Activated naive CD8-positive, alpha-beta T cell treated with anti-CD3 and anti-CD28 coated beads, Interleukin-2, amount 50 U/mL, for 16 hours (primary cell): ENCODE measurements around the gene PRSS1.
A peak's percentile ranks its signal among the peaks of the same experiment; 100 is the strongest.
"Not testable (repeated sequence)": the region's sequence is repeated elsewhere in the genome, so short reads cannot be mapped to it uniquely, and the experiment has no call there.

Experiments
- DNase-seq: peaks from one replicate; pipeline ENCODE4 v3.0.0-alpha.2; 2020; ENCODE audit warnings: low read depth, low spot score

Gene PRSS1

DNA sequence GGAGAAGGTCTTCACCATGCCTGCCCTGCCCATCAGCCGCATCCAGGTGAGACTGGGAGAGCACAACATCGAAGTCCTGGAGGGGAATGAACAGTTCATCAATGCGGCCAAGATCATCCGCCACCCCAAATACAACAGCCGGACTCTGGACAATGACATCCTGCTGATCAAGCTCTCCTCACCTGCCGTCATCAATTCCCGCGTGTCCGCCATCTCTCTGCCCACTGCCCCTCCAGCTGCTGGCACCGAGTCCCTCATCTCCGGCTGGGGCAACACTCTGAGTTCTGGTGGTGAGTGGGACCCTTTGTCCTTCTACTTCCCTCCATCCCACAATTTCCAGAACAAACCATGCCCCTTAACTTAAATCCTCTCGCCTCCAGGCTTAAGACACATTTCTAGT is 24.0 kb downstream of the PRSS1 start:
- no peak for DNase-seq

- DNase-seq, result no peak
These were observed 24.9 kb downstream of the PRSS1 start for GRCh38 chr7:142773937-142774744.

DNA sequence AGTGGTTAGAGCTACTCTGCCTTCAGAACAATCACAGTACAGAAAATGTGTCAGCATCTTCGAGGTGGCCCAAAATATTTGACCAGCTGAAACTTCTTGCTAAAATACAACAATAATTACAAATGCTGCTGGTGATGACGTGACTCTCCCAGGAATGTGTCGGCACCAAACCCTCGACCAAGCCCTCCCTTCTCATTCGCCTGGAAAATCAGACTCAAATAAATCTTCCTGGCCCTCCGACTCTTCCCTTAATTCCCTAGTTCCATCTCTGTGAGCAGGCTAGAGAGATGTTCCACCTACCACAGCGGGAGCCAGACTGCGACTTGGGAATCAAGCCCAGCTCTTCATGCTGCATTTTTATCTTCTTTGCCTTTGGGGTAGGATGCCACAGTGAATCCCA is 25.6 kb downstream of the PRSS1 start:
- DNase-seq, result no peak

GRCh38 chr7:142775351-142776115 is 26.3 kb downstream of the PRSS1 start:
- DNase-seq, result not testable (repeated sequence)

GRCh38 chr7:142776206-142776844 is 27.1 kb downstream of the PRSS1 start:
- DNase-seq, result no peak

DNA sequence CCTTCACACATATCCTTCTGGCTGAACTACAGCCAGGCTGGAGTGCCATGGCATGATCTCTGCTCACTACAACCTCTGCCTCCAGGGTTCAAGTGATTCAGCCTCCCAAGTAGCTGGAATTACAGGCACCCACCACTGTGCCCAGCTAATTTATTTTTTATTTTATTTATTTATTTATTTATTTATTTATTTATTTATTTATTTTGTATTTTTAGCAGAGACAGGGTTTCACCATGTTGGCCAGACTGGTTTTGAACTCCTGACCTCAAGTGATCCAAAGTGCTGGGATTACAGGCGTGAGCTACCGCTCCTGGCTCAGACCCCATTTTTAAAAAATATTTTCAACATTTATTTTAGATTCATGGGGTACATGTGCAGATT is 27.6 kb downstream of the PRSS1 start:
- DNase-seq, result not testable (repeated sequence)

DNA sequence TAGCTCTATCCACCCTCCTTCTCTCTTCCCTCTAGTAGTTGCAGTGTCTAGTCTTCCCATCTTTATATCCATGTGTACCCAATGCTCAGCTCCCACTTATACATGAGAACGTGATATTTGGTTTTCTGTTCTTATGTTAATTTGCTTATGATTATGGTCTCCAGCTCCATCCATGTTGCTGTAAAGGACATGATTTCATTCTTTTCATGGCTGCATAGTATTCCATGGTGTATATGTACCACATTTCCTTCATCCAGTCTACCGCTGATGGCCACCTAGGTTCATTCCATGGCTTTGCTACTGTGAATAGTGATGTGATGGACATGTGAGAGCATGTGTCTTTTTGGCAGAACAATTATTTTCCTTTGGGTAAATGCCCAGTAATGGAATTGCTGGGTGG is 28.0 kb downstream of the PRSS1 start:
- DNase-seq, result no peak

- peak; percentile 56 for DNase-seq
These were observed 33.9 kb downstream of the PRSS1 start for GRCh38 chr7:142782922-142783900.

GRCh38 chr7:142784096-142784495 is 34.8 kb downstream of the PRSS1 start:
- no peak for DNase-seq

- no peak for DNase-seq
These were observed 35.4 kb downstream of the PRSS1 start for GRCh38 chr7:142784716-142785115.

GRCh38 chr7:142785841-142786250 is 36.6 kb downstream of the PRSS1 start:
- DNase-seq, result peak; percentile 57

DNA sequence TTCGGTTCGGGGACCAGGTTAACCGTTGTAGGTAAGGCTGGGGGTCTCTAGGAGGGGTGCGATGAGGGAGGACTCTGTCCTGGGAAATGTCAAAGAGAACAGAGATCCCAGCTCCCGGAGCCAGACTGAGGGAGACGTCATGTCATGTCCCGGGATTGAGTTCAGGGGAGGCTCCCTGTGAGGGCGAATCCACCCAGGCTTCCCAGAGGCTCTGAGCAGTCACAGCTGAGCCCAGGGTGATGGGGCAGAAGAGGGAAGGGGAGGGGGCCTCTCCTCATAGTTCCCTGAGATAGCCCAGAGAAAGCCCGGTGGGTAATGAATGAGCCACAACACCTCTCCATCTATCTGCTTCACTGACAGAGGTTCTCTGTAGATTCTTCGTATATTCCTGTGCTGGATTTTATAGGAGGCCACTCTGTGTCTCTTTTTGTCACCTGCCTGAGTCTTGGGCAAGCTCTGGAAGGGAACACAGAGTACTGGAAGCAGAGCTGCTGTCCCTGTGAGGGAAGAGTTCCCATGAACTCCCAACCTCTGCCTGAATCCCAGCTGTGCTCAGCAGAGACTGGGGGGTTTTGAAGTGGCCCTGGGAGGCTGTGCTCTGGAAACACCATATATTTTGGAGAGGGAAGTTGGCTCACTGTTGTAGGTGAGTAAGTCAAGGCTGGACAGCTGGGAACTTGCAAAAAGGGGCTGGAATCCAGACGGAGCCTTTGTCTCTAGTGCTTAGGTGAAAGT is 37.9 kb downstream of the PRSS1 start:
- no peak for DNase-seq

- no peak for DNase-seq
These were observed 38.5 kb downstream of the PRSS1 start for GRCh38 chr7:142787783-142788182.

GRCh38 chr7:142788303-142789289 is 39.3 kb downstream of the PRSS1 start:
- no peak for DNase-seq

GRCh38 chr7:142789441-142789840 is 40.2 kb downstream of the PRSS1 start:
- no peak for DNase-seq

DNA sequence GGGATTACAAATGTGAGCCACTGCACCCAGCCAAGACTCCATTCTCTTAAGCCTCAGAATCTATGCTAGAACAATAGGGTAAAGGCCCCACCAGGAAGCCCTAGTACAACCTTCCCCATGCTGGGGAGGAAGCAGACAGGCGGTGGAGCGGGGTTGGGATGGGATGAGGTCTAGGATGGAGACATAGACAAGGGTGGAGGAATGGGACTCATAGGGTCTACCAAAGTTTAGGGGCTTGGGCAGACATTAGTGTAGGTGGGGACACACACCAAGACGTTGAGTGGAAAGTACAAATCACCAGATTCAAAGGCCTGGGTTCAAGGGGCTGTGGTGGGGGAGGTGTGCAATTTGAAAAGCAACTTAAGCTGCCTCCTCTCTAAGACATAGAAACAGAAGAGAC is 40.8 kb downstream of the PRSS1 start:
- no peak for DNase-seq

DNA sequence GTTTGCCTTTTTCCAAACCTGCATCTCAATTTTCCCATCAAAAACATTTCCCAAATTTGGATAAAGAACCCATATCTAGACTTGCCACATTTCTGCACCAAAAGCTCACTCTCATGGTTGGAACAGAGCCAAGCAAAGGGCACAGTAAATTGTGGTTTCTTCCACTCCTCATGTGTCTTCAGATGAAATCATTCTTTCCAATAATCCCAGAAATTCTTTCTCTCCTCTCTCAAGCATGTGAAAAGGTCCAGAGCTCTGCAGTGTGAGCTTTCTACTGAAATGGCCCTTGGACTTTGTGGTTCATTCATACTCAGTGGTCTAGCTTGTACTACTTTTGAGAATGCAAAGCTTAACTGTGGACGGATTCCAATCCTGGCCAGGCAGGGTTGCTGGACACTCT is 41.3 kb downstream of the PRSS1 start:
- no peak for DNase-seq

GRCh38 chr7:142791502-142791901 is 42.2 kb downstream of the PRSS1 start:
- DNase-seq, result no peak

- no peak for DNase-seq
These were observed 42.9 kb downstream of the PRSS1 start for GRCh38 chr7:142792129-142792528.
